GM12875 (cell line): ENCODE results near the gene SFPQ.
"Not testable (repeated sequence)": the region's sequence is repeated elsewhere in the genome, so short reads cannot be mapped to it uniquely, and the experiment has no call there.

ENCODE experiments used
- H3K4me3 ChIP-seq: one replicate; pipeline ENCODE4 v1.5.1; 2011; ENCODE audit warnings: low read depth, low read length, control low read depth
- TF ChIP-seq, protein P1 (sequence below): IDR thresholded peaks from 2 replicates; pipeline ENCODE4 v1.5.1; 2011; ENCODE audit warnings: low read depth, mild to moderate bottlenecking, control low read depth, inconsistent platforms, low read length, moderate library complexity, borderline replicate concordance; ENCODE audit not compliant: insufficient read depth

Gene SFPQ

DNA sequence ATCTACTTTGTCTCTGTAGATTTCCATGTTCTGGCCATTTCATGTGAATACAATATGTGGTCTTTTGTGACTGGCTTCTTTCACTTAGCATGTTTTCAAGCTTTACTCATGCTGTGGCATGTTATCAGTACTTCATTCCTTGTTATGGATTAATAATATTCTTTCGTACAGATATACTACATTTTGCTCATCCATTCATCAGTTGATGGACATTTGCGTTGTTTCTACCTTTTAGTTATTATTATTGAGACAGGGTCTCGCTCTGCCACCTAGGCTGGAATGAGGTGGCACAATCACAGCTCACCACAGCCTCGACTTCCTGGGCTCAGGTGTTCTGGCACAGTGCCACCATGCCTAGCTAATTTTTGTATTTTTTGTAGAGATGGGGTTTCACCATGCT, 21.4 kb downstream of the SFPQ start:
- TF ChIP-seq, protein P1, sequence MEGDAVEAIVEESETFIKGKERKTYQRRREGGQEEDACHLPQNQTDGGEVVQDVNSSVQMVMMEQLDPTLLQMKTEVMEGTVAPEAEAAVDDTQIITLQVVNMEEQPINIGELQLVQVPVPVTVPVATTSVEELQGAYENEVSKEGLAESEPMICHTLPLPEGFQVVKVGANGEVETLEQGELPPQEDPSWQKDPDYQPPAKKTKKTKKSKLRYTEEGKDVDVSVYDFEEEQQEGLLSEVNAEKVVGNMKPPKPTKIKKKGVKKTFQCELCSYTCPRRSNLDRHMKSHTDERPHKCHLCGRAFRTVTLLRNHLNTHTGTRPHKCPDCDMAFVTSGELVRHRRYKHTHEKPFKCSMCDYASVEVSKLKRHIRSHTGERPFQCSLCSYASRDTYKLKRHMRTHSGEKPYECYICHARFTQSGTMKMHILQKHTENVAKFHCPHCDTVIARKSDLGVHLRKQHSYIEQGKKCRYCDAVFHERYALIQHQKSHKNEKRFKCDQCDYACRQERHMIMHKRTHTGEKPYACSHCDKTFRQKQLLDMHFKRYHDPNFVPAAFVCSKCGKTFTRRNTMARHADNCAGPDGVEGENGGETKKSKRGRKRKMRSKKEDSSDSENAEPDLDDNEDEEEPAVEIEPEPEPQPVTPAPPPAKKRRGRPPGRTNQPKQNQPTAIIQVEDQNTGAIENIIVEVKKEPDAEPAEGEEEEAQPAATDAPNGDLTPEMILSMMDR: no peak
- no peak overlapping the region for H3K4me3 ChIP-seq

GRCh38 chr1:35164893-35165292, 28.1 kb downstream of the SFPQ start:
- H3K4me3 ChIP-seq: no peak overlapping the region
- TF ChIP-seq, protein P1: no peak

DNA sequence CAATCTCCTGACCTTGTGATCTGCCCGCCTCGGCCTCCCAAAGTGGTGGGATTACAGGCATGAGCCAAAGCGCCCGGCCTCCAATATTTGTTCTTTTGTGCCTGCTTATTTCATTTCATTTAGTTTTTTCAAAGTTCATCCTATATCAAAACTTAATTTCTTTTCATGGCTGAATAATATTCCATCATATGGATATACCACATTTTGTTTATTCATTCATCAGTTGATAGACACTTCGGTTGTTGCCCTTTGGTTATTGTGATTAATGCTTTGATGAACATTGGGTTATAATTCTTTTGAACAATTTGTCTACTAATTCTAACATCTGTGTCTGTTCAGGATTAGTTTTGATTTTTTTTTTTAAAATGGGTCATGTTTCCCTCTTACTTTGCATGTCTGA, 41.7 kb downstream of the SFPQ start:
- TF ChIP-seq, protein P1: no peak
- H3K4me3 ChIP-seq: no peak overlapping the region

DNA sequence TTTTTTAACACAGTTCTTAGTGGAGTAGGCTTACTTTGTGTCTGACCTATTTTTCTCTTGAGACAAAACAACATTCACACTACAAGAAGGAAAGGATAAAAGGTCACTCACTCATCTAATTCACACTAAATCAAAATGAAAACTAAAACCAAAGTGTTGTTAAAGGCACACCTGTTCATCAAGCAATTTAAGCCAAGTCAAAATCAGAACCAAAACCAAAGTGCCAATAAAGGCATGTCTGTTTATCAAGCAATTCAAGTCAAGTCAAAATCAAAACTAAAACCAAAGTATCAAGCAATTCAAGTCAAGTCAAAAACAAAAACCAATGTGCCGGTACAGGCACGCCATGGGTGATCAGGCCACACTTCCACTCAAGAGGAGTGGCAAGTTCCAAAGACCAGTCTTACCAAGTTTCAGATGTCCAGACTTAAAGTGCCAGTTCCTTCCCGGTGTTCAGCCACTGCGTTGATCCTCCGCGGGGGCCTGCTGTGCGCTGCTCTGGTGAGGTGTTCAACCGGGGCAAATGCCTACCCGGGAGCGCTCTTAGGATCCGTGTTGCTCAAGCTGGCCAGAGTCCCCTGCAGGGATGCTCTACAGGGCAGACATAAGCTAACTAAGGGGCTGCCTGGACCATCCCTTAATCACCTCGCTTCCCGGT, 46.9 kb downstream of the SFPQ start:
- not testable (repeated sequence) for H3K4me3 ChIP-seq

GRCh38 chr1:35143737-35144508, 49.0 kb downstream of the SFPQ start:
- TF ChIP-seq, protein P1: no peak
- no peak overlapping the region for H3K4me3 ChIP-seq

- not testable (repeated sequence) for H3K4me3 ChIP-seq
Measured at GRCh38 chr1:35142728-35143127, 50.2 kb downstream of the SFPQ start.

GRCh38 chr1:35142294-35142693, 50.7 kb downstream of the SFPQ start:
- not testable (repeated sequence) for H3K4me3 ChIP-seq

DNA sequence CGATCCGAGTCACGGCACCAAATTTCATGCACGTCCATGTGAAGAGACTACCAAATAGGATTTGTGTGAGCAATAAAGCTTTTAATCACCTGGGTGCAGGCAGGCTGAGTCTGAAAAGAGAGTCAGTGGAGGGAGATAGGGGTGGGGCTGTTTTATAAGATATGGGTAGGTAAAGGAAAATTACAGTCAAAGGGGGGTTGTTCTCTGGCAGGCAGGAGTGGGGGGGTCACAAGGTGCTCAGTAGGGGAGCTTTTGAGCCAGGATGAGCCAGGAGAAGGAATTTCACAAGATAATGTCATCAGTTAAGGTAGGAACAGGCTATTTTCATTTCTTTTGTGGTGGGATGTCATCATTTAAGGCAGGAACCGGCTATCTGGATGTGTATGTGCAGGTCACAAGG, 55.4 kb downstream of the SFPQ start:
- not testable (repeated sequence) for H3K4me3 ChIP-seq

DNA sequence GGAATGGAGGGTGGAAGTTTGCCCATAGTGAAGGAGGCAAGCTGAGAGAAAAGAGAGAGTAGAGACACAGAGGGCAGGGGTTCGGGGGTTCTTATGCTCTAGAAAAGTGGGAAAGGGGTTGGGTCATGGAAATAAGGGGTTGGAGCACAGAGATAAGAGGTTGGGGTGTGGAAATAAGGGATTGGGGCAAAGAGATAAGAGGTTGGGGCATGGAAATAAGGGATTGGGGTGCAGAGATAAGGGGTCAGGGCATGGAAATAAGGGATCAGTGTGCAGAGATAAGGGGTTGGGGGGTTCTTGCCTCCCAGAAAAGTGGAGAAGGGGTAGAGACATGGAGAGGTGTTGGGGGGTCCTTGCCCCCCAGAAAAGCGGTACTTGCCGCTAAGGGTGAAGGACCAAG, 56.2 kb downstream of the SFPQ start:
- TF ChIP-seq, protein P1: no peak

More for the DNA sequence above, 56.2 kb downstream of the SFPQ start:
- H3K4me3 ChIP-seq: no peak overlapping the region
